ENCODE measurements around the gene KLF11. TPM values are rescaled to one million over a fixed set of nuclear protein-coding genes. Genes with fewer than 3 reads are reported as not detected.

Gene KLF11
- total and polyA plus RNA-seq, 9 of the 15 experiments (the other 6 are each of a cell fraction or from before 2014, with no cell fraction given): 2.1 to 13.4 (median 6.5) TPM

- TF ChIP-seq, protein P1, sequence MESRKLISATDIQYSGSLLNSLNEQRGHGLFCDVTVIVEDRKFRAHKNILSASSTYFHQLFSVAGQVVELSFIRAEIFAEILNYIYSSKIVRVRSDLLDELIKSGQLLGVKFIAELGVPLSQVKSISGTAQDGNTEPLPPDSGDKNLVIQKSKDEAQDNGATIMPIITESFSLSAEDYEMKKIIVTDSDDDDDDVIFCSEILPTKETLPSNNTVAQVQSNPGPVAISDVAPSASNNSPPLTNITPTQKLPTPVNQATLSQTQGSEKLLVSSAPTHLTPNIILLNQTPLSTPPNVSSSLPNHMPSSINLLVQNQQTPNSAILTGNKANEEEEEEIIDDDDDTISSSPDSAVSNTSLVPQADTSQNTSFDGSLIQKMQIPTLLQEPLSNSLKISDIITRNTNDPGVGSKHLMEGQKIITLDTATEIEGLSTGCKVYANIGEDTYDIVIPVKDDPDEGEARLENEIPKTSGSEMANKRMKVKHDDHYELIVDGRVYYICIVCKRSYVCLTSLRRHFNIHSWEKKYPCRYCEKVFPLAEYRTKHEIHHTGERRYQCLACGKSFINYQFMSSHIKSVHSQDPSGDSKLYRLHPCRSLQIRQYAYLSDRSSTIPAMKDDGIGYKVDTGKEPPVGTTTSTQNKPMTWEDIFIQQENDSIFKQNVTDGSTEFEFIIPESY (CRISPR knock-in tag; IDR thresholded peaks at IDR 0.05): no peak
- TF ChIP-seq KAT2B (IDR thresholded peaks at IDR 0.05; ENCODE audit: low read depth, low read length): no peak
- TF ChIP-seq, protein P2, sequence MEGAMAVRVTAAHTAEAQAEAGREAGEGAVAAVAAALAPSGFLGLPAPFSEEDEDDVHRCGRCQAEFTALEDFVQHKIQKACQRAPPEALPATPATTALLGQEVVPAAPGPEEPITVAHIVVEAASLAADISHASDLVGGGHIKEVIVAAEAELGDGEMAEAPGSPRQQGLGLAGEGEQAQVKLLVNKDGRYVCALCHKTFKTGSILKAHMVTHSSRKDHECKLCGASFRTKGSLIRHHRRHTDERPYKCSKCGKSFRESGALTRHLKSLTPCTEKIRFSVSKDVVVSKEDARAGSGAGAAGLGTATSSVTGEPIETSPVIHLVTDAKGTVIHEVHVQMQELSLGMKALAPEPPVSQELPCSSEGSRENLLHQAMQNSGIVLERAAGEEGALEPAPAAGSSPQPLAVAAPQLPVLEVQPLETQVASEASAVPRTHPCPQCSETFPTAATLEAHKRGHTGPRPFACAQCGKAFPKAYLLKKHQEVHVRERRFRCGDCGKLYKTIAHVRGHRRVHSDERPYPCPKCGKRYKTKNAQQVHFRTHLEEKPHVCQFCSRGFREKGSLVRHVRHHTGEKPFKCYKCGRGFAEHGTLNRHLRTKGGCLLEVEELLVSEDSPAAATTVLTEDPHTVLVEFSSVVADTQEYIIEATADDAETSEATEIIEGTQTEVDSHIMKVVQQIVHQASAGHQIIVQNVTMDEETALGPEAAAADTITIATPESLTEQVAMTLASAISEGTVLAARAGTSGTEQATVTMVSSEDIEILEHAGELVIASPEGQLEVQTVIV (CRISPR knock-in tag; IDR thresholded peaks at IDR 0.05; ENCODE audit: borderline replicate concordance): no peak
- no peak for TF ChIP-seq ZNF217 (CRISPR knock-in tag; IDR thresholded peaks at IDR 0.05)
- TF ChIP-seq ZNF174 (CRISPR knock-in tag; IDR thresholded peaks at IDR 0.05): no peak
- TF ChIP-seq ZFP36 (IDR thresholded peaks at IDR 0.05; ENCODE audit: low read depth, low read length, partially characterized antibody): peak; percentile 95
- TF ChIP-seq GTF2F1 (IDR thresholded peaks at IDR 0.05; ENCODE audit: low read depth, low read length): no peak
- TF ChIP-seq CHD4 (IDR thresholded peaks at IDR 0.05; ENCODE audit: insufficient read depth, insufficient replicate concordance, low read depth, low read length, poor library complexity, severe bottlenecking): peak; percentile 91
- TF ChIP-seq PRMT5 (CRISPR knock-in tag; IDR thresholded peaks at IDR 0.05): no peak
- no peak for TF ChIP-seq ARID1B (IDR thresholded peaks at IDR 0.05)
- no peak for TF ChIP-seq L3MBTL2 (IDR thresholded peaks at IDR 0.05)
- TF ChIP-seq TEAD4 (IDR thresholded peaks at IDR 0.05; ENCODE audit: low read length): no peak
- TF ChIP-seq TEAD4 (CRISPR knock-in tag; IDR thresholded peaks at IDR 0.05; ENCODE audit: borderline replicate concordance): no peak
- TF ChIP-seq RBM25 (IDR thresholded peaks at IDR 0.05; ENCODE audit: low read depth, low read length, severe bottlenecking): peak; percentile 99
- TF ChIP-seq CBX1 (IDR thresholded peaks at IDR 0.05; ENCODE audit: low read depth): peak; percentile 93
- no peak for TF ChIP-seq SIN3A (IDR thresholded peaks at IDR 0.05; ENCODE audit: borderline replicate concordance in 2 of 2, control insufficient read depth in 1 of 2, low read depth in 2 of 2, low read length in 2 of 2)
- no peak for TF ChIP-seq SMAD2 (IDR thresholded peaks at IDR 0.05; ENCODE audit: low read depth, low read length)
- TF ChIP-seq ZNF324 (CRISPR knock-in tag; IDR thresholded peaks at IDR 0.05): no peak
- no peak for TF ChIP-seq ZBTB49 (CRISPR knock-in tag; IDR thresholded peaks at IDR 0.05; ENCODE audit: borderline replicate concordance)
- TF ChIP-seq TAF7 (tag; IDR thresholded peaks at IDR 0.05): no peak
- peak; percentile 99 for TF ChIP-seq BCOR (IDR thresholded peaks at IDR 0.05)
- TF ChIP-seq KLF13 (tag; IDR thresholded peaks at IDR 0.05; ENCODE audit: borderline replicate concordance, low read depth): no peak
- TF ChIP-seq FOXA1 (IDR thresholded peaks at IDR 0.05; ENCODE audit: borderline replicate concordance): no peak
- no peak for TF ChIP-seq ZNF408 (CRISPR knock-in tag; IDR thresholded peaks at IDR 0.05; ENCODE audit: low read depth)
Measured at GRCh38 chr2:10035053-10035422, 8.3 kb upstream of the KLF11 start (continued).
